NT2/D1 (cell line): ENCODE data around the gene OPTC.

Experiments used
- DNase-seq: peaks from one replicate; pipeline ENCODE4 v3.0.0-alpha.2; 2011; ENCODE audit warnings: low read depth, low spot score
- H3K27me3 ChIP-seq: 2 replicates; pipeline ENCODE4 v1.6.0; 2011; ENCODE audit warnings: mild to moderate bottlenecking; ENCODE audit not compliant: insufficient read length, insufficient read depth
- H3K36me3 ChIP-seq: 2 replicates; pipeline ENCODE4 v1.6.1; 2011; ENCODE audit warnings: mild to moderate bottlenecking, low read length, mixed read lengths; ENCODE audit not compliant: insufficient read depth, insufficient read length
- H3K4me1 ChIP-seq: 2 replicates; pipeline ENCODE4 v1.5.1; 2011; ENCODE audit not compliant: insufficient read depth, insufficient read length
- H3K4me3 ChIP-seq: 2 replicates; pipeline ENCODE4 v1.5.1; 2011; ENCODE audit warnings: low read depth; ENCODE audit not compliant: insufficient read length
- H3K9ac ChIP-seq: 2 replicates; pipeline ENCODE4 v1.6.0; 2011; ENCODE audit warnings: low read depth; ENCODE audit not compliant: insufficient read length
- H3K9me3 ChIP-seq: 2 replicates; pipeline ENCODE4 v1.5.1; 2011; ENCODE audit warnings: mild to moderate bottlenecking, low read length; ENCODE audit not compliant: insufficient read depth
- SUZ12 ChIP-seq: IDR thresholded peaks from 2 replicates; pipeline ENCODE4 v1.6.1; 2011; ENCODE audit not compliant: insufficient read length, insufficient read depth; ENCODE audit errors: extremely low read depth
- YY1 ChIP-seq: IDR thresholded peaks from 2 replicates; pipeline ENCODE4 v1.6.1; 2011; ENCODE audit not compliant: insufficient read length, insufficient read depth
- ZNF274 ChIP-seq: IDR thresholded peaks from 2 replicates; pipeline ENCODE4 v1.6.1; 2011; ENCODE audit warnings: mild to moderate bottlenecking, low read depth, low read length

The OPTC gene

DNA sequence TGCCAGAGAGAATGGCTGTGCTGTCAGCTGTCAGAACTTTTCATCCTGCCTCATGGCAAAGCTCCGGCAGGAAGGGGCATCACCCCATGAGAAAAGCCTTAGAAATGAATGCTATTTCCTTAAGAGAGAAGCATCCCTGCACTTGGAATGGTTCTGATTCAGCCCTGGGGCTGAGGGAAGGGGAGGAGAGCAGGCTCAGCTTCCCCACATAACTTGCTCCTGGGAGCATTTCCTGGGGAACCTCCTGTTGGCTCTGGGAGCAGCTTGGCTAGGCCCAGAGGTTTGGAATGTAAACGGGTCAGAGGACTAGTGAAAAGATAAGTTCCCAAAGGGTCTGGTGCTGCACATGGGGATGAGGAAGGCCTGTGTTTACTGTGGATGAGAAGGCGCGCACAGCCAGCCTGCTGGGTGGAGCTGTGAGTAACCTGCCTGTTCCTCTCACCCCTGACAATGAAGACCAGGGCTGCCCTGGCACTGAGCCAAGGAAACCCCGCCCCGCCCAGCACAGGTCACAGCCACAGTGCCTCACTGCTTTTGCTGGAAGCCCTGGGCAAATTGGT, 13.3 kb upstream of the OPTC start:
- TF ChIP-seq ZNF274 (no peak), YY1 (no peak), SUZ12 (no peak)
- Histone ChIP-seq H3K27me3 (no peaks in the 10 kb centered on the region), H3K36me3 (peaks cover 3% of the 10 kb centered on the region), H3K9ac (no peak overlapping the region), H3K4me3 (no peak overlapping the region), H3K9me3 (no peaks in the 10 kb centered on the region), H3K4me1 (peaks cover 6% of the 10 kb centered on the region)
- peak; percentile 57 for DNase-seq

DNA sequence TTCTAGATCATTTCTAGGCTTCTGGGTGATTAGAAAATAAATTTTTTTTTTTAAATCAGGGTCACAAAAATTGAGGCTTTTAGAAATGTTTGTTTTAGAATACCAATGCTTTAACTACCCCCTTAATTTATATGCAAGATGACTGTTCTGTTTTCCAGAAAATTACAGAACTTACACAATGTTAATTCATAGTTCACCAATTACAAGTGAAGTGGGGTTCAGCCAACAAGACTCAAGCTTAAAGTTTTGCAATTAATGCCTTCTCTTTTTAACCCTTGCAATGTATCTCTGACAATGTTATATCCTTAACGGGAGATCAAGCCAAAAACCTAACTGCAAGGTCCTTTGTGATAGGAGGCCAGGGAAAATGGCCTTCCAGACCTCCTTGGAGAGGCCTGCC, 12.8 kb upstream of the OPTC start:
- Histone ChIP-seq H3K36me3 (peaks cover 3% of the 10 kb centered on the region), H3K27me3 (no peaks in the 10 kb centered on the region), H3K9me3 (no peaks in the 10 kb centered on the region), H3K4me1 (peaks cover 6% of the 10 kb centered on the region), H3K4me3 (no peak overlapping the region), H3K9ac (no peak overlapping the region)
- TF ChIP-seq SUZ12 (no peak), ZNF274 (no peak), YY1 (no peak)
- no peak for DNase-seq

DNA sequence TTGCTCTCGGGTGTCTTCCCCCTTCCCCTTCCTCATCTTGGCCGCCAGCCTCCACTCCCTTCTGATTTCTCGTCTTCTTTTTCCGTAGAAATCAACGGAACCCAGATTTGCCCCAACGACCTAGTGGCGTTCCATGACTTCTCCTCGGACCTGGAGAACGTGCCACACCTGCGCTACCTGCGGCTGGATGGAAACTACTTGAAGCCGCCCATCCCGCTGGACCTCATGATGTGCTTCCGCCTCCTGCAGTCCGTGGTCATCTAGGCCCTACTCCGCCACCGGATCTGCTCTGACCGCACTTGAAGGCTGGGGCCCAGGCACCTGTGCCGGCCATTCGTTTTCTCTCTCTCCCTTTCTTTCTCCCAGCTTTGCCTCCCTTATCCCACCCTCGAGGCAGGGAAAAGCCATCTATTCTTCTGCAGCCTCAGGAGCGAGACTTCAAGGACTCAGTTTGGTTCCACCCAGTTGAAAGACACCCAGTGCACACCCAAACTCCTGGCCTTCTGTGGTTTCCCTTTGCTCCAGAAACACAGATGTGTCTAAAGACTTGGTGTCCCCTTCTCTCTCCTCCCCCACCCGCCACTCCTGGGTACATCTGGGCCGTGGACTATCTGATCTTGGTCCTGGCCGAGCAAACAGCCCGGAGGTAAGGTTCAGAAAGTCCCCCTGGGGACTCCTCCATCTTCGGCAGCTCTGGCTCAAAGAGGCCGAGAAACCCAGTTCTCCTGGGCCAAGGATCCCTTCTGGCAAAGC, 7.2 kb upstream of the OPTC start:
- DNase-seq: no peak
- H3K4me3 ChIP-seq: peak overlapping the region; percentile 39
- no peaks in the 10 kb centered on the region for H3K9me3 ChIP-seq
- TF ChIP-seq YY1 (no peak), ZNF274 (no peak), SUZ12 (no peak)
- H3K27me3 ChIP-seq: peaks cover 4% of the 10 kb centered on the region
- H3K9ac ChIP-seq: peak overlapping the region; percentile 50
- H3K36me3 ChIP-seq: peaks cover 3% of the 10 kb centered on the region
- peaks cover 4% of the 10 kb centered on the region for H3K4me1 ChIP-seq

DNA sequence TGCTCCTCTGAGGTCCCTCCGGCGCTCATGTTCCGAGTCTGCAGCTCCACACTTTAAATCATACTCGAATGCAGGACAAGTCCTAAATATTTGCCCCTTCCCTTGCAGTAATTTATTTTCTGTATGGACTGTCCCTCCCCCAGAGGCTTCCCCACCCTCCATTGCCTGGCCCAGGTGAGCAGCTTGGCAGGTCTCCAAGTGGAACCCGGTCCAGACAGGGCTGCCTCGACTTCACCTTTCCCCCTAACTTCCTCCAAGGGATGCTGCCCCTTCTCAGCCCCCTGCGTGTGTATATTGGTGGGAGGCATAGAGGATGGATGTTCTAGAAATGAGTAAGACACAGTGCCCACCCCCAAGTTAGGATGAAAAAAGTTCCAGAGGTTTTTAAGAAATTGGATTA, 5.4 kb upstream of the OPTC start:
- Histone ChIP-seq H3K4me3 (no peak overlapping the region), H3K9me3 (no peaks in the 10 kb centered on the region), H3K27me3 (peaks cover 4% of the 10 kb centered on the region), H3K9ac (peak overlapping the region; percentile 58), H3K36me3 (peaks cover under 1% of the 10 kb centered on the region), H3K4me1 (peaks cover 7% of the 10 kb centered on the region)
- DNase-seq: no peak
- TF ChIP-seq ZNF274 (no peak), SUZ12 (no peak), YY1 (no peak)

DNA sequence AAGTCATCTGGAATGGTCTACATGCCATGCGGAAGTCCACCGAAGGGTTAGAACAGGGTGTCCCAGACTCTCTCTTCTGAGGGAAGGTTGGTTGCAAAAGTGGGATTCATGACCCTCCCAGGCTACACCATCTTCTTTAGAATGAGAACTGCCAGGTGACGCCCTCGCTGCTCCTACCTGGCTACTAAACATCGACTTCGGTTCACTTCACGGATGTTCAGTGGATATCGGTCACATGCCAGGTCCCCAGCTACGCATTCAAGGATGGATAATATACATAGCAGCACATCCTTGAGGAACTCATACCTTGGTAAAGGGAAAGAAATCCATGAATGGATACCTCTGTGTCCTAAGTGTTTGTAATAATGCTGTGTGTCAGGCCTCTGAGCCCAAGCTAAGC, 3.3 kb upstream of the OPTC start:
- peaks cover 7% of the 10 kb centered on the region for H3K4me1 ChIP-seq
- H3K9me3 ChIP-seq: no peaks in the 10 kb centered on the region
- no peak overlapping the region for H3K9ac ChIP-seq
- TF ChIP-seq ZNF274: no peak
- TF ChIP-seq SUZ12: no peak
- TF ChIP-seq YY1: no peak
- no peak for DNase-seq
- H3K4me3 ChIP-seq: no peak overlapping the region
- H3K36me3 ChIP-seq: no peaks in the 10 kb centered on the region
- H3K27me3 ChIP-seq: peaks cover 4% of the 10 kb centered on the region

DNA sequence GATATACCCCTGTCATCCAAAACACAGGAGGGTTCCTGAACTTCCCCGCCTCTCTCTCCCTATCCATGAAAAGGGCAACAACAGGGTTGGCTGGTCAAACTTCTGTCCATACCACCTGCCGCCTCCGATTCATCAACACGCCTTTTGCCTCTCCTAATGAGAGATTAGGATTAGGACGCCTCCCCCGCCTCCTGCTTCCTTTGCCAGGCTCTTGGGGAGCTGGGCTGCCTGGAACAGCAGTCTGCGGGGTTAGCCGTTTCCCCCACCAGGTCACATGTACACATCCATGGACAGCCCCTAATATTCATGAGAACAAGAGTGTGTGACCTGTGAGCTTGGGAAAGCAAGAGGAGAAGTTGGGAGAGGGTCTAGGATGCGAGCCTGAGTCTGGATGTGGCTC, 2.3 kb upstream of the OPTC start:
- no peaks in the 10 kb centered on the region for H3K36me3 ChIP-seq
- H3K9me3 ChIP-seq: no peaks in the 10 kb centered on the region
- peaks cover 4% of the 10 kb centered on the region for H3K27me3 ChIP-seq
- no peak for DNase-seq
- TF ChIP-seq YY1 (no peak), SUZ12 (no peak), ZNF274 (no peak)
- H3K4me1 ChIP-seq: peaks cover 7% of the 10 kb centered on the region
- no peak overlapping the region for H3K4me3 ChIP-seq
- no peak overlapping the region for H3K9ac ChIP-seq

DNA sequence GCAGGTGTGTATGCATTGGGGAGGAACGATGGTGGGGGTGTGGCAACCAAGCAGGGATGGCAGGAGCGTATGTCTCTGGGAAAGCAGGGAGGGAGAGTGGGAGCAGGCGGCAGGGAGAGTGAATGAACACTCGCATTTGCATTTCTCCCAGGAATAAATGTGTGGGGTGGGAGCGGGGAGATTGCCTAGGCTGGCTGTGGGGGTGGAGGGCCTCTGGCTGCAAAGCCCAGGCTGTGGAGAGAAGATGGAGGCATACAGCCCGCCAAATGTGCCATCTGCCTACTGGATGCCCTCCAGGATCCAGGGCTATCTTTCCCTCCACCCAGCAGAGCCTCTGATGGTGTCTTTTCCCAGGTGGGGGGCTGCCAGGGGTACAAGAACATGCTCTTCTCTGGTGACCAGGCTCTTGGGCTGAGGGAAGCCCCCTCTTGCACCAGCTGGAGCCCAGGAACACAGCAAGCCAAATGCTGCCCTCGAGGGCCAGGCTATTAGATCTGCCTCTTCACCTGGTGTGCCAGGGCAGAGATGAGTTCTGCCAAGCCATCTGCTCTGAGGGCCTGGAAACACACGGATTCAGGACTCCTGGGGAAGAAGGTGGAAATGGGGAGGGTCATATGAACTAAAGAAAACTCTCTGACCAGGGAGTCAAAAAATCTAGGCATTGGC, 1.7 kb upstream of the OPTC start:
- Histone ChIP-seq H3K9me3 (no peaks in the 10 kb centered on the region), H3K9ac (no peak overlapping the region), H3K4me3 (no peak overlapping the region), H3K36me3 (no peaks in the 10 kb centered on the region), H3K4me1 (peaks cover 7% of the 10 kb centered on the region), H3K27me3 (peaks cover 4% of the 10 kb centered on the region)
- DNase-seq: no peak
- no peak for TF ChIP-seq YY1
- TF ChIP-seq ZNF274: no peak
- TF ChIP-seq SUZ12: no peak
